Epithelial cell of esophagus (primary cell): ENCODE results near the gene CLEC4G.

ENCODE experiments used
- DNase-seq: peaks from one replicate; pipeline ENCODE4 v3.0.0; 2010; ENCODE audit warnings: low read depth
- H3K4me3 ChIP-seq: 2 replicates; pipeline ENCODE4 v1.5.1; 2011; ENCODE audit warnings: mild to moderate bottlenecking, low read length, control low read depth
- CTCF ChIP-seq: IDR thresholded peaks from 2 replicates; pipeline ENCODE4 v1.5.1; 2011; ENCODE audit warnings: low read depth, mild to moderate bottlenecking, low read length, control low read depth, inconsistent platforms; ENCODE audit not compliant: insufficient read depth; ENCODE audit errors: missing control alignments

CLEC4G gene

DNA sequence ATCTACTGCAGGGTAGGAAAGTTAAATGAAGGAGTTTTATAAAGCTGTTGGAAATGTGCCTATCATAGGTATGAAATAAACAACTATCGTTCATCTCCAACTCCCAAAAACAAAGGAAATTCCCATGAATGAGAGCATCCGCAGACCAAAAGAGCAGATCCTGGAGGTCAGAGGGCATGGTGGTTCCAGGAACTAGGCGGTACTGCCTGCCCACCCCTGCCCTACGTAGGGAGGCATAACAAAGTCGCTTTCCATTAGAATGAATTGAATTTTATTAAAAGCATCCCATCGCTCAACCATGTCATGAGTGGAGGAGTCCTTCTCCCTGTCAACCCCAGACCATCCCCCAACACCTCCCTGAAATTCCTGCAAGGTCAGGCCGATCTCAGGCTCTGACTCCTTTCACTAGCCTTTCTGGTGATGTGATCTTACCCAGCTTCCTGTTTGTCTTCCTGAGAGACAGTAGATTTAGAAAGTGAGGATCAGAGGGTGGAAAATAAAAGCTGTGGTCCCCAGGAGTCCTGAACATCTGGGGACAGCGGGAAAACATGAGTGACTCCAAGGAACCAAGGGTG, 30.9 kb upstream of the CLEC4G start, which contains the start of gene CLEC4M:
TSS of gene CLEC4M (plus strand) at position 525 of the 575 bp plus-strand sequence. CDS start at position 549, 24 bp downstream.
- no peak within 1 kb of the TSS for H3K4me3 ChIP-seq
- no peak for TF ChIP-seq CTCF
- no peak for DNase-seq

GRCh38 chr19:7759156-7759555, 27.2 kb upstream of the CLEC4G start:
- H3K4me3 ChIP-seq: no peak overlapping the region
- TF ChIP-seq CTCF: no peak
- no peak for DNase-seq

DNA sequence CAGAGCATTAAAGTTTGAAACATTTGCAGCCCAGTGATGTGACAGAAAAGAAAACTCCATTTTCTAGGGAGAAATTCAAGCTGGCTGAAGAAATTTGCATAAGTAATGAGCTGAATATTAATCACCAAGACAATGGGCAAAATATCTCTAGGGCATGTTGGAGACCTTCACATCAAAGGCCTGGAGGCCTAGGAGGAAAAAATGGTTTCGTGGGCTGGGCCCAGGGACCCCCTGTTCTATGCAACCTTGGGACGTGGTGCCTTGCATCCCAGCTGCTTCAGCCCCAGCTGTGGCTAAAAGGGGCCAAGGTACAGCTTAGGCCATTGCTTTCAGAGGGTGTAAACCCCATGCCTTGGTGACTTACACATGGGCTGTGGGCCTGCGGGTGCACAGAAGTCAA, 25.4 kb upstream of the CLEC4G start:
- TF ChIP-seq CTCF: no peak
- no peak for DNase-seq

GRCh38 chr19:7756258-7756657, 24.3 kb upstream of the CLEC4G start:
- DNase-seq: no peak
- H3K4me3 ChIP-seq: no peak overlapping the region
- TF ChIP-seq CTCF: no peak

More for the DNA sequence above, 25.4 kb upstream of the CLEC4G start:
- H3K4me3 ChIP-seq: no peak overlapping the region

- no peak for DNase-seq
- TF ChIP-seq CTCF: no peak
- no peak overlapping the region for H3K4me3 ChIP-seq
These were observed 19.4 kb upstream of the CLEC4G start for GRCh38 chr19:7751157-7751783.

- H3K4me3 ChIP-seq: no peak overlapping the region
- peak; percentile 14 for TF ChIP-seq CTCF
- peak; percentile 21 for DNase-seq
These were observed 16.8 kb upstream of the CLEC4G start for GRCh38 chr19:7748756-7749155.

DNA sequence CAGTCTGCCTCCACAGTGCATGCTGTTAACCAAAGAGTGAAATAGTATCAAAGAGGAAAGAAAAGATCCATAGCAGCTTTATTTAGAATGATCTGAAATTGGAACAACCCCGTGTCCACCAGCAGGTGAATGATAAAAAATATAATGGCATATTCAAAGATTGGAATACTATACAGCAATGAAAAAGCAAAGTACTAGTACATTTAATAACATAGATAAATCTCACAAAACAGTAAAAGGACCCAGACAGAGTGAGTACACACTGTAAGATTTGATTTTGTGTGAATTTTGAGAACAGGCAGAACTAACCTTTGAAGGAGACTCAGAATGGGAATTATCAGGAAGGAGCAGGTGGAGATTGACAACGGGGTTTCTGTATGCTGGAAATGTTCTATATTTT, 16.3 kb upstream of the CLEC4G start:
- no peak overlapping the region for H3K4me3 ChIP-seq
- DNase-seq: no peak
- TF ChIP-seq CTCF: no peak
